NCI-H524 treated with DMSO at 0.1 percent for 48 hours (cell line): ENCODE measurements around the gene RANBP17.

Experiments used
- DNase-seq: peaks from one replicate; lab custom pipeline; 2025; lab: John Stamatoyannopoulos, UW

Gene RANBP17

GRCh38 chr5:171249460-171249859, 387.6 kb downstream of the RANBP17 start:
- DNase-seq, result no peak

GRCh38 chr5:171250738-171251137, 388.9 kb downstream of the RANBP17 start:
- no peak for DNase-seq

GRCh38 chr5:171251519-171251918, 389.7 kb downstream of the RANBP17 start:
- DNase-seq, result no peak

- DNase-seq, result no peak
Observed at GRCh38 chr5:171252674-171253073, 390.9 kb downstream of the RANBP17 start.

- DNase-seq, result no peak
Observed at GRCh38 chr5:171258737-171259415, 397.1 kb downstream of the RANBP17 start.

GRCh38 chr5:171261361-171261760, 399.5 kb downstream of the RANBP17 start:
- DNase-seq, result no peak

GRCh38 chr5:171261904-171262303, 400.1 kb downstream of the RANBP17 start:
- DNase-seq, result no peak

- no peak for DNase-seq
Observed at GRCh38 chr5:171263181-171263580, 401.4 kb downstream of the RANBP17 start.

GRCh38 chr5:171264843-171265242, 403.0 kb downstream of the RANBP17 start:
- no peak for DNase-seq

- DNase-seq, result no peak
Observed at GRCh38 chr5:171268700-171269620, 407.1 kb downstream of the RANBP17 start.

GRCh38 chr5:171269717-171270116, 407.9 kb downstream of the RANBP17 start:
- no peak for DNase-seq

- no peak for DNase-seq
Observed at GRCh38 chr5:171270136-171270535, 408.3 kb downstream of the RANBP17 start.

- DNase-seq, result no peak
Observed at GRCh38 chr5:171271798-171272197, 410.0 kb downstream of the RANBP17 start.

- DNase-seq, result no peak
Observed at GRCh38 chr5:171272996-171273970, 411.5 kb downstream of the RANBP17 start.

GRCh38 chr5:171275841-171276544, 414.2 kb downstream of the RANBP17 start:
- peak; percentile 10 for DNase-seq

- DNase-seq, result no peak
Observed at GRCh38 chr5:171283753-171284152, 421.9 kb downstream of the RANBP17 start.

GRCh38 chr5:171285465-171285864, 423.6 kb downstream of the RANBP17 start:
- no peak for DNase-seq

- DNase-seq, result no peak
Observed at GRCh38 chr5:171288066-171288465, 426.2 kb downstream of the RANBP17 start.

GRCh38 chr5:171291371-171291770, 429.6 kb downstream of the RANBP17 start:
- no peak for DNase-seq

GRCh38 chr5:171295299-171295698, 433.5 kb downstream of the RANBP17 start:
- no peak for DNase-seq

- DNase-seq, result no peak
Observed at GRCh38 chr5:171295801-171296200, 434.0 kb downstream of the RANBP17 start.
